Measurements from ENCODE around the gene CTXN1.
A peak's percentile ranks its signal among the peaks of the same experiment; 100 is the strongest.
"Not testable (repeated sequence)": the region's sequence is repeated elsewhere in the genome, so short reads cannot be mapped to it uniquely, and the experiment has no call there.

The CTXN1 gene

DNA sequence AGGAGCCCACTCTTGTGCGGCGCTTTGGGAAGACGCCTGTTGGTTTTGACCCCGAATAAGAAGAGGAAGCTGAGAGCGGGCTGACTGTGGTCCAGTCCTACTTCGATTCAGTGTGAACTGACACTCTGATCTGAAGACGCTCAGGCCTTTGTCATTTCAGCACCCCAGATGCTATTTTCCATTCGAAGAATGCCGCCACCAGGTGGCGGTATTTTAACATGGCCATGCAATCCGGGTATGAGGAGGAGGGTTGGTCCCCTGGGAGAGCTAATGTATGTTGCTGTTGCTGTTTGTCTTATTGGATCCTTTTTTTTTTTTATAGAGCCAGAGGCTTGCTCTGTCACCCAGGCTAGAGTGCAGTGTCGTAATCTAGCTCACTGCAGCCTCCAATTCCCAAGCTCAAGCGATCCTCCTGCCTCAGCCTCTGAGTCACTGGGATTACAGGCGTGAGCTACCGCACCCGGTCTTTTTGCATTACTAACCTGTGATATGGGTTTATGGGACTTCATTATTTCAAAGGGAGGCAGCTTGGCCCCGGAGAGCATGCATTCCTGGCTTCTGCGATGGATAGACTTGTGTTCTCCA lies 18.3 kb upstream of the CTXN1 start:
- DNase-seq = peak; percentile 84

DNA sequence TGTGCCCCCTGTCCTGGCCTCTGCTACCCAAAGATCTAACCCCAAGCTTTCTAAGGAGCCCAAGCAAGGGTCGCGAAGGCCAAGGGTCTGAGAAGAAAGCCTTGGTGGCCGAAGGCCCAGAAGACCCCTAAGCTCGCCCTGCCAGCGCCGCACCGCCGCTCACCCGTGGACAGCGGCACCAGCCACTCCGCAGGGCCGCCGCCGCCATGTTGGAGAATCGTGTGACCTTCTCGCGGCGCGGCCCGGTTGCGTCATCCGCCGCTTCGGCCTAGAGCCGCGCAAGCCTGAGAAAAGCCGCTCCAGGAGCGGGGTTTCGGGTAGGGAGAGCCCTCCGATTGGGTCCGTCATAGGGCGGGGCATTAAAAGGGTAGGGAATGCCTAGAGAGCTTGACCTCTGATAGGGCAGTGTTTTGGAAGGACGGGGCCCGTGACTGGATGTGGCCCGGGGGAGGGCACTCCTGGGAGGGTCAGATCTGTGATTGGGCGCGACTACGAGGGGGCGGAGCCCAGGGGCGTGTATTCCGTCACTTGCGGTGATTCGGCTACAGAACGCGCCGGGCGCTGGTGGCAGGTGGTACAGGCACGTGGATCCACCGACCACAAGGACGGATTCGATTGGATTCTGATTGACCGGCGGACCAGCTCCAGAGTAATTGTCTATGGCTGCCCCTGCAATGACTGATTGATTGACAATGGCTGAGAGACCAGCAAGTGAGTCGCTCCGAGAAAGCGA lies 17.7 kb upstream of the CTXN1 start, which contains the start of gene TIMM44:
Gene TIMM44, minus strand, starts transcription at position 223 of the 733 bp plus-strand sequence. Its CDS starts 15 bp downstream, at position 208.
- peak; percentile 97 for DNase-seq

DNA sequence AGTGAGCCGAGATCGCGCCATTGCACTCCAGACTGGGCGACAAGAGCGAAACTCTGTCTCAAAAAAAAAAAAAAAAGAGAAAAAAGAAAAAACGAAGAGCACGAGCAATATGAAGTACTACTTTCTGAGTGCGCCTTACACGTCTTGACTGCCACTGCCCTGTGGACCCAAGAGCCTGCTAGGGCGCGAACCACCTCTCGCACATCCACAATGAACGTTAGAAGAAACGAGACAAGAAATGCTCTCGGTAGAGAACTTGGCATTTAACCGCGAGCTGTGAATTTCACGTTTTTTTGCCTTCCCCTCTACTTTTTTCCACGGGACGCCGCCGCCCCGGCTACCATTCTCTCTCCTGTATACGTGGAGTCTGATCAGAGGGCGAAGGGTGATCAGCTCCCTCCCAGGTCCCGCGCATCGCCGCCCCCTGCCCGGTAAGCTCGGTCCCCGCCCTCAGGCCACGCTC lies 17.1 kb upstream of the CTXN1 start:
- no peak for DNase-seq

GRCh38 chr19:7941895-7942596 lies 16.1 kb upstream of the CTXN1 start:
- DNase-seq = no peak

DNA sequence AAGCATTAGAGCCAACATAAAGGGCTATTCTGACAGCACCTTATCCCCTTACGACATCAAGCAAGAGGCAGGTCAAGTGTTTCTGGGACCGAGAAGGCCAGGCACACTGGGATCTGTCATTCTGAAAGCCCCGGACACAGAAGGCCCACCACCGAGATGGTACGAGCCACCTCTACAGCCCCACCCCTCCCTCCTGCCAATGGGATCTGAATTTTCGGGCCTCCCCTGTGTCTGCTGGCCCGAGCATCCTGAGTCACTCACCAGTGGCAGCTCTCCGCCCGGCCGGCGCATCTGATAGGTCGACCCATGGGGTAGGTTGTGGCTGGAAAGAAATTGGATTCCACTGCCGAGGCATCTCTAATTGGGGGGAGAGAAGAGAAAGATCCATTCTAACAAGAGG lies 14.9 kb upstream of the CTXN1 start:
- DNase-seq = no peak

- no peak for DNase-seq
These were observed 8.8 kb upstream of the CTXN1 start for GRCh38 chr19:7934766-7935165.

DNA sequence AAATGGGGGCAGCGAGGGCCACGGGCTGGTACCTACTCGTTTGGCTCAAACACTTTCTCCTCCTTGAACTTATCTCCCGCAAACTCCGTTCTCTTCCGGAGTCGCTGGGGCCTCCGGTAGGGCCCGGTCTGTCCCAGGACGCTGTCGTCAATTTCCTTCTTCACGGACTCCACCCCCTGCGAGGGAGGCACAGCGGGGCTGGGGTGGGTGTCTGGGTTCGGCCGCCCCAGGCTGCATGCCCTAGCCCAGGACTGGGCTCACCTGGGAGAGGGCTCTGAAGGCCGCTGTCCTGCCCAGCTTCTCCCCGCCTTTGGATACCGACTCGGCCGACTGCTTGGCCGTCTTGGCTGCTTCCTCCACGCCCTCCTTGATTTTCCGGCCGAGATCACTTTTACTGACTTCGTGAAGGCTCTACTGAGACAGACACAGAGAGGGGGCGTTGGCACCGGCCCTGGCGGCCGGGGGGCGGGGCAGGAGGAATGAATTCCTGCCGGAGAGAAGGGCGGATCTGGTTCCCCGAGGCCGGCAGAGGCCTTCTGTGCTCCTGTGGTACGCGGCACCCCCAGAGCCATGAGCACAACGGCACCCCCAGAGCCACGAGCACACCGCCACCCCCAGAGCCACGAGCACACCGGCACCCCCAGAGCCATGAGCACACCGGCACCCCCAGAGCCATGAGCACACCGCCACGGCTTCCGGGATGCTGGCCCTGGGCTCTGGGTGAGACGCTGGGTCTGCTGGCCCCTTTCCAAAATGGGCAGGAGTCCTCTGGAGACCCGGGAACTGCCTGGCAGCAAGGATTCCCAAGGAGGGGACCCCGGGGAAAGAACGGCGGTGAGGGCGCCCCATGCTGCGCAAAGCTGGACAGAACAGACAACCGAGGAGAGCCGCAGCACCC lies 8.1 kb upstream of the CTXN1 start:
- DNase-seq = no peak

GRCh38 chr19:7933411-7933810 lies 7.5 kb upstream of the CTXN1 start:
- no peak for DNase-seq

GRCh38 chr19:7932930-7933300 lies 7.0 kb upstream of the CTXN1 start:
- DNase-seq = no peak

DNA sequence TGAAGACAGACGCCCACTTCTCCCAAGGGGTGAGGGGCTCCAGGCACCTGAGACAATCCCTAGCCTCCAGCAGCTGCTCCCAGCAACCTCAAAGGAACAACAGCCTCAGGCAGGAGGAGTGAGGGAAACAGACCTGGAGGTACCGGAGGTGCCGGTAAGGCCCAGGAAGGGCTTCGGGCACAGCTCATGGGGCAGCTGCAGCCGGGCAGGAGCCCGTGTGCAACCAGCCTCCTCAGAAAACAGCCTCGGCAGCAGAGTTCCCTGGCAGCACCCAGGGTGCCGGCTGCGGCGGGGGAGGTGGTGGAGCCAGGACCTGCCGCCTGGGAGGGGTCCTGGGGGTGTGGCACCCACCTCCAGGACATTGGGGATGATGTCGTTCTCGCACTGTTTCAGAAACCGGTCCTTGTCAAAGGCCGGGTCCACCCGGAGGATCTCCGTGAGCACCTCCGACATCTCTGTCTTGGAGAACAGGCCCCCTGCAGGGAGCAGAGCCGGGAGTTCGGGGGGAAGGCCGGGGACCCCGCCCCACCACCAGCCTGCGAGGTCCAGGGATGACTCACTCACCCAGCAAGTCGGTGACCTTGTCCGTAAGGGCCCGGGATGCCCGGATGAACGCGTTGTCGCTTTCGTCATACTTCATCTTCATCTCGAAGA lies 6.5 kb upstream of the CTXN1 start:
- no peak for DNase-seq

- DNase-seq = no peak
These were observed 5.5 kb upstream of the CTXN1 start for GRCh38 chr19:7931221-7932061.

DNA sequence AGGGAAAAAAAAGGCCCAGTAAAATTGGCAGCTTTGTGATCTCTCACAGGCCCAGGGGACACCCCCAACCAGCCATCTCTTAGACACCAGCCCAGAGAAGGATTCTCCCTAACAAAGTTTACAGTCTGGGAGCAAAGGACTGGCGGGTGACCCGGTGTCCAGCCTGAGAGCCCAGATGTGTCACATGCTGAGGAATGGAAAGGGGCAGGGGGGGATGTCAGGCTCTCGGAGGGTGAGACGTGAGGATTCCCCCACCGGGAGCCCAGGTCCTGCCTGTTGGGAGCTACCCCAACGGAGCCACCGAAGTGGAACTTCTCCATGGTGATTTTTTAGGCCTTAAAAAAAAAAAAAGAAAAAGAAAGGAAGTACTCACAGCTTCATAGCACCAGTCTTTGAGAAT lies 4.8 kb upstream of the CTXN1 start:
- no peak for DNase-seq

GRCh38 chr19:7930030-7930429 lies 4.1 kb upstream of the CTXN1 start:
- not testable (repeated sequence) for DNase-seq

DNA sequence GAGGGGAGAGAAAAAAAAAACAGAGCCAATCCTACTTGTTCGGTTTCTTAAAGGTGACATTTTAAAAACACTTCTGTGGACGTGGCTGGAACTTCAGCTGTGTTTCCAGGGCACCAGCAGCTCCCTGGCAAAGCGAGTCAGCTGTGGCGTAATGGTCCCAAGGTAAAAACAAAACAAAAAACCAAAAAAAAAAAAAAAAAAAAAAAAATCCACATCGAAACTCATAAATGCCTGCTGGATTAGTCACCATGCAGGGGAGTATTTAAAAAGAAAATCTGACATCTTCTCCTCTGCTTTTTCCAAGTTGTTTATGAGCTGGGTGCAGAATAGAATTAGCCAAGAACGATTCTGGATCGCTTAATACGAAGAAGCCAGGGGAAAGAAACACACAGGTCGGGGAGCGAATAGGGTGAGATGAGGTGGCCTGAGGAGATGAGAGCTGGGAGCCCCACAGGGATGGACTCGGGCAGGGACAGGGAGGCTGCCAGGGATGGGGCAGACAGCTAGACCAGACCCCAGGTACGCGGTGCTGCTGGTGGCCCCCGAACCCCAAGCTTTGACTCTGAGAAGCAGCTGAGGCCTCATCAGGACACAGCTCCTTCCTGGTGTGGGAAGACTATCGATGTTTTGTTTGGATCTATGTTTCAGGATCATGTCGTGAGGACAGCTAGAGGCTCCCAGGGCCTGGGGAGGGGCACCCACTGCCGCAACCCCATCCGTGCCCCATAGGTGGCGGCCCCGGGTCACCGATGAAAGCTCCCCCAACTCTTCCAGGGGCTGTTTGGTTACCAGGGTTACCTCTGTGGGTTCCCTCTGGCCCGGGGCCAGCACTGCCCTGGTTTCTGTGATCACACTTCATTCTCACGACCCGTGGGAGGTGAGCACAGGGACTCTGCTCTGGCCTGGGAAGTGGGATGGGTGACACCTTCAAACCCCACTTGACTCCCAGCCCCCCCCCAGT lies 3.1 kb upstream of the CTXN1 start:
- DNase-seq = no peak

DNA sequence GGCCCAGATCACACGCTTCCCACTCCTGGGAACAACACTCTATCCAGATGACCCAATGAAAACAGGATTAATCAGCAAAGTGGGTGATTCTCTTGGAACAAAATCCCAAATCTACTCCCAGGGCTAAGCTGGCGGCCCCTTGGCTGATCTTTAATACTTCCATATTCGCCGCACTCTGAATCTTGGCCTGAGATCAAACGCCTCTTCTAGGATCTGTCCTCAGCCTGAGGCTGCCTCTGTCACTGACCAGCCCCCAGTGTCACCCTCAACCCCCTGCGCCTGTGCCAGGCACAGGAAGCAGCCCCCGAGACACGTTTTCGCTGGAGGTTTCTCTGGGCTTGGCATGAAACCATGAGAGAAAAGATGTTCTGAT lies 2.4 kb upstream of the CTXN1 start:
- DNase-seq = no peak

DNA sequence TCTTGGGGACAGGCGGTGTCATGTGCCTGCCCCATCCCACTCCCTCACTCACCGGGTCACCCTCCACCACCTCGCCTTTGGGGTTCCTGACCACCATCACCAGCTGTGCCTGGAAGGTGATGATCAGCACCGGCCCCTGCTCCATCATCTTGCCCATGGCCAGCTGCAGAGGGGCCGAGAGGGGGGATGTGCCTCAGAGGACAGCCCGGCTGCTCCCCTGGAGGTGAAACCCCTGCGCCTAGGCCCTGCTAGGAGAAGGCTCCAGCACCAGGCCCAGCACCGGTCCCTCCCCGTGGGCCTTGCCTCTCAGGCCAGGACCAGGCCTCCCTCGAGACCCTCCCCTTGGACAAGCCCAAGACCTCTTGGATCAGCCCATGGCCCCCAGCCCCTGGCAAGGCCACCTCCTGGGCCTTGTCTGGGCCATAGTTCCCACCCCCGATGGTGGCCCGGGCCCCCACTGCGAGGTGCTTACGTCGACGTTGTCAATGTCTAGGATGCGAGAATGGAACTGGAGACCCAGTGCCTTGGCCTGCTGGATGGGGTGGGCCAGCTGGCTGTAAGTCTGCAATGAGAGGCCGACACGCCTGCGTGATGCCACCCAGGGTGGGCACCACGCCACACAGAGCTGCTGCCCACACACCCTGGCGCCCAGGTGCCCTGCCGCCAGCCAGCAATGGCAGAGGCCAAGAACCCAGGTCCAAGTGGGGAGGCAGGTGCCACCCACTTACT lies 1.8 kb upstream of the CTXN1 start:
- DNase-seq = no peak

DNA sequence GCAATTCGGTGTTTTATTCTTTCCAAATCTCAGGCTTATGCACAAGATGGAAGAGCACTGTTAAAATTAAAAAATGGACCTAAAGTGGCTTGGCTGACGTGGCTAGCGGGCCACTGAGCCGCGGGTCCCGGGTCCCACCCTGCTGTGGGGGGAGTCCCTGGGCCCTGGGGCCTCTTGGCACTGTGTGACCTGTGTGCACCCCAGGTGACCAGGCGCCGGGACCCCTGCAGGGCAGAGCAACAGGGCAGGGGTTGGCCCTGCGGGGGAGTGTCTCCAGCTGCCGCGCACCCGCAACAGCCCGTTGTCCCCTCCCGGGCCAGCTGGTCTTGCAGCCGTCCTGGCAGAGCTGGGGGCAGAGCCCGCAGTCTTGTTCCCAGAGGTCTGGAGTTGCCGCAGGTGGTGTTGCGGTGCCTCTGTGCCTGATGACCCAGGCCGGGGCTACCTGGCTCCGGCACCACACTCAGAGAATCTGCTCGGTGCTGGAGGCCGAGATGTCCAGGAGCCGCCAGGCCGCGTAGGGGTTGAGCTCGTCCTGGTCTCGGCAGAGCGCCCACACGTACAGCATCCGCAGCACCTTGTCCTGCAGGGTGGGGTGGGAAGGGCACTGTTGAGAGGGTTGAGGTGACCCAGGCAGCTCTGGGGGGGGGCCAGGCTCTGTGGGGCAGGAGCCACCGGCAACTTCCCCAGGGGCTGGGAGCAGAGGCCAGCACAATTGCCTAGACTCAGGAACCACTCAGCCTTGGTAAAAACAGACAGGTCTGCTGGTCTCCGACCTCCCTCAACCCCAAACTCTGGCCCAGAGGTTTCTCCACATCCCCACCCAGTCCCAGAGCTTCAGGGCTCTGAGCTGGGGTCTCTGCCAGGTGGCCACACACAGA lies 1.0 kb upstream of the CTXN1 start:
- DNase-seq = no peak

GRCh38 chr19:7925171-7925851 lies 624 bp downstream of the CTXN1 start:
- DNase-seq = peak; percentile 70

Data from activated T-cell treated with anti-CD3 and anti-CD28 coated beads for 4 hours (primary cell).